Upper lobe of left lung (tissue), 4 donors: ENCODE measurements around the gene CYTH3.

Experiments
- CTCF ChIP-seq, 6 experiments: fragments of 450-650 bp in 4 of 6; fragments of 200-600 bp in 2 of 6; sonication (generic) in 2 of 6; IDR thresholded peaks; one replicate each; pipeline ENCODE4 v1.5.1; 2016 to 2019; ENCODE audit warnings: antibody characterized with exemption in 6 of 6
- EP300 ChIP-seq, 4 donors: sonication (generic); formaldehyde crosslinking; IDR thresholded peaks; one replicate each; pipeline ENCODE4 v1.5.1; 2017; ENCODE audit warnings: antibody characterized with exemption in 4 of 4, control low read depth in 2 of 4
- POLR2A ChIP-seq, 4 donors: fragments of 450-650 bp; IDR thresholded peaks; one replicate each; pipeline ENCODE4 v1.5.1; 2016 to 2017; ENCODE audit warnings: antibody characterized with exemption in 4 of 4, mild to moderate bottlenecking in 2 of 4
- POLR2AphosphoS5 ChIP-seq, 2 donors: sonication (generic); formaldehyde crosslinking; IDR thresholded peaks; one replicate each; pipeline ENCODE4 v1.5.1; 2017; ENCODE audit warnings: antibody characterized with exemption in 2 of 2

- TF ChIP-seq CTCF (IDR thresholded peaks at IDR 0.05) (no peak), EP300 (IDR thresholded peaks at IDR 0.05) (no peak), POLR2A (IDR thresholded peaks at IDR 0.05) (no peak), POLR2AphosphoS5 (IDR thresholded peaks at IDR 0.05) (no peak)
Measured at GRCh38 chr7:6172910-6173295, 99.5 kb downstream of the CYTH3 start.
